Activated CD8-positive, alpha-beta memory T cell treated with anti-CD3 and anti-CD28 coated beads, Interleukin-2, amount 50 U/mL, for 48 hours (primary cell): Measurements from ENCODE around the gene SERF2.
A peak's percentile ranks its signal among the peaks of the same experiment; 100 is the strongest.
"Not testable (repeated sequence)": the region's sequence is repeated elsewhere in the genome, so short reads cannot be mapped to it uniquely, and the experiment has no call there.

ENCODE experiments used
- DNase-seq: peaks from one replicate; pipeline ENCODE4 v3.0.0-alpha.2; 2020

Gene SERF2

GRCh38 chr15:43791993-43792760 is at the start of gene SERF2:
TSS of gene SERF2 (plus strand) at chr15:43792320. CDS start at chr15:43792377, 57 bp downstream.
- DNase-seq, result peak; percentile 99

- DNase-seq, result peak; percentile 95
Observed at GRCh38 chr15:43746245-43746902, 45.7 kb upstream of the SERF2 start, which contains the start of gene PDIA3. TSS of gene PDIA3 (plus strand) at chr15:43746438. CDS start at chr15:43746540, 102 bp downstream.

GRCh38 chr15:43746903-43747309 is 45.2 kb upstream of the SERF2 start:
- not testable (repeated sequence) for DNase-seq

GRCh38 chr15:43748376-43748775 is 43.7 kb upstream of the SERF2 start:
- DNase-seq, result no peak

- DNase-seq, result no peak
Observed at GRCh38 chr15:43749690-43750345, 42.3 kb upstream of the SERF2 start.

GRCh38 chr15:43751885-43752284 is 40.2 kb upstream of the SERF2 start:
- DNase-seq, result no peak

GRCh38 chr15:43762824-43763223 is 29.3 kb upstream of the SERF2 start:
- DNase-seq, result no peak

- DNase-seq, result no peak
Observed at GRCh38 chr15:43763819-43764446, 28.2 kb upstream of the SERF2 start.

- DNase-seq, result peak; percentile 68
Observed at GRCh38 chr15:43769584-43770228, 22.4 kb upstream of the SERF2 start.

GRCh38 chr15:43771816-43772215 is 20.3 kb upstream of the SERF2 start:
- DNase-seq, result no peak

GRCh38 chr15:43772624-43773023 is 19.5 kb upstream of the SERF2 start:
- DNase-seq, result no peak

- DNase-seq, result no peak
Observed at GRCh38 chr15:43774062-43774461, 18.1 kb upstream of the SERF2 start.

- DNase-seq, result no peak
Observed at GRCh38 chr15:43775411-43775965, 16.6 kb upstream of the SERF2 start.

- DNase-seq, result peak; percentile 66
Observed at GRCh38 chr15:43776101-43776717, 15.9 kb upstream of the SERF2 start.

- DNase-seq, result peak; percentile 88
Observed at GRCh38 chr15:43776718-43777266, 15.3 kb upstream of the SERF2 start, which contains the start of gene ELL3. TSS of gene ELL3 (minus strand) at chr15:43776966. CDS start at chr15:43776901, 65 bp downstream.

GRCh38 chr15:43777267-43777914 is 14.7 kb upstream of the SERF2 start:
- peak; percentile 94 for DNase-seq

GRCh38 chr15:43779016-43779415 is 13.1 kb upstream of the SERF2 start:
- DNase-seq, result no peak

GRCh38 chr15:43789409-43789808 is 2.7 kb upstream of the SERF2 start:
- no peak for DNase-seq

- peak; percentile 62 for DNase-seq
Observed at GRCh38 chr15:43792761-43793476, 799 bp downstream of the SERF2 start.

- DNase-seq, result no peak
Observed at GRCh38 chr15:43793647-43794046, 1.5 kb downstream of the SERF2 start.
